Transverse colon (tissue), 4 donors: Measurements from ENCODE around the gene MGAT5B. TPM values are rescaled to one million over a fixed set of nuclear protein-coding genes. Genes with fewer than 3 reads are reported as not detected.

Experiments
- DNase-seq: peaks from one replicate; pipeline ENCODE4 v3.0.0-alpha.2; 2019
- H3K27ac ChIP-seq, 4 donors: fragments of 200-600 bp; sonication (generic); 2 replicates each; pipeline ENCODE4 v1.5.1; 2016 to 2018; ENCODE audit warnings: inconsistent platforms in 4 of 4
- H3K27me3 ChIP-seq: fragments of 200-600 bp; sonication (generic); 2 replicates; pipeline ENCODE4 v1.5.1; 2017; ENCODE audit warnings: inconsistent platforms
- H3K36me3 ChIP-seq, 4 donors: fragments of 200-600 bp; sonication (generic); 2 replicates each; pipeline ENCODE4 v1.5.1; 2017 to 2019; ENCODE audit warnings: inconsistent platforms in 4 of 4
- H3K4me1 ChIP-seq, 4 donors: fragments of 200-600 bp; sonication (generic); 2 replicates each; pipeline ENCODE4 v1.5.1; 2017 to 2020; ENCODE audit warnings: inconsistent platforms in 4 of 4
- H3K4me3 ChIP-seq, 4 donors: fragments of 200-600 bp; sonication (generic); 1 replicate in 1 of 4; 2 replicates in 3 of 4; pipeline versions ENCODE4 v1.5.1 to v1.6.1; 2017 to 2019; ENCODE audit warnings: inconsistent platforms in 4 of 4
- H3K9me3 ChIP-seq, 2 donors: fragments of 200-600 bp; sonication (generic); 2 replicates each; pipeline ENCODE4 v1.5.1; 2017 to 2019; ENCODE audit warnings: inconsistent platforms in 2 of 2
- CTCF ChIP-seq, 5 experiments: fragments of 200-600 bp in 3 of 5; fragments of 450-650 bp in 2 of 5; sonication (generic) in 3 of 5; IDR thresholded peaks; 1 replicate in 2 of 5; 2 replicates in 3 of 5; pipeline ENCODE4 v1.5.1; 2016 to 2017; ENCODE audit warnings: antibody characterized with exemption in 5 of 5, inconsistent platforms in 3 of 5, mild to moderate bottlenecking in 2 of 5, moderate library complexity in 1 of 5
- EP300 ChIP-seq: sonication (generic); formaldehyde crosslinking; IDR thresholded peaks from one replicate; pipeline ENCODE4 v1.6.1; 2017; ENCODE audit warnings: antibody characterized with exemption, low read depth
- POLR2A ChIP-seq: fragments of 450-650 bp; IDR thresholded peaks from one replicate; pipeline ENCODE4 v1.6.1; 2016; ENCODE audit warnings: antibody characterized with exemption, mild to moderate bottlenecking, moderate library complexity
- POLR2AphosphoS5 ChIP-seq, 3 donors: sonication (generic); formaldehyde crosslinking; IDR thresholded peaks; one replicate each; pipeline ENCODE4 v1.6.1; 2016; ENCODE audit warnings: antibody characterized with exemption in 3 of 3
- WGBS, 2 donors: methylation state at CpG; one replicate each; pipeline ENCODE4 v1.1.5; 2018; ENCODE audit warnings: low coverage in 1 of 2; 5-methylcytosine and 5-hydroxymethylcytosine counted together
- in situ Hi-C, 4 donors: fragments of 200-750 bp; cut with MboI; loops; one replicate each; pipeline versions ENCODE4 v1.15.0 to v1.15.1; 2017; ENCODE audit warnings: low sequenced_read_pairs in 3 of 4, low pct_ligation_motif_present in 1 of 4, low pct_unique_long_range_greater_than_20kb in 1 of 4
- intact Hi-C: fragments of 100-400 bp; cut with DNase I; formaldehyde crosslinking; loops from one replicate; pipeline ENCODE4 v1.15.1; 2023; ENCODE audit warnings: low total_unique reads
- total RNA-seq, 4 donors: library from RNA; depleted of rRNA; stranded (reverse); fragments of >200 nt; gene quantifications; one replicate each; pipeline ENCODE4 v1.1.0, GENCODE V29; 2016

Gene MGAT5B
- total RNA-seq, 4 donors from 2014 or later, result not detected

GRCh38 chr17:76981545-76982295, 113.5 kb downstream of the MGAT5B start:
- intact Hi-C loops, result no loop called here
- Histone ChIP-seq H3K4me1 (no peaks in the 10 kb centered on the region), H3K36me3 (no peaks in the 10 kb centered on the region), H3K4me3 (no peak overlapping the region), H3K27ac (no peak overlapping the region), H3K27me3 (peaks cover 22% of the 10 kb centered on the region), H3K9me3 (no peaks in the 10 kb centered on the region)
- in situ Hi-C loops, result no loop called here
- no peak for TF ChIP-seq POLR2A
- no peak for TF ChIP-seq CTCF (IDR thresholded peaks at IDR 0.05)
- TF ChIP-seq POLR2AphosphoS5 (IDR thresholded peaks at IDR 0.05), result no peak
- TF ChIP-seq EP300, result no peak
- no peak for DNase-seq
- WGBS, 2 donors, result 82 to 94% methylated on average over 5 to 15 of the region's 15 CpGs

GRCh38 chr17:76982408-76983074, 114.3 kb downstream of the MGAT5B start:
- TF ChIP-seq POLR2AphosphoS5 (IDR thresholded peaks at IDR 0.05), result no peak
- TF ChIP-seq EP300, result no peak
- TF ChIP-seq CTCF (IDR thresholded peaks at IDR 0.05), result no peak
- TF ChIP-seq POLR2A, result no peak
- no peak for DNase-seq
- Histone ChIP-seq H3K4me3 (no peak overlapping the region), H3K27me3 (peaks cover 22% of the 10 kb centered on the region), H3K36me3 (no peaks in the 10 kb centered on the region), H3K27ac (no peak overlapping the region), H3K4me1 (no peaks in the 10 kb centered on the region), H3K9me3 (no peaks in the 10 kb centered on the region)
- WGBS, 2 donors, result 71 to 88% methylated on average over 3 to 10 of the region's 10 CpGs
- in situ Hi-C loops, result no loop called here
- intact Hi-C loops, result no loop called here

- Histone ChIP-seq H3K27ac (no peak overlapping the region), H3K4me3 (no peak overlapping the region), H3K9me3 (no peaks in the 10 kb centered on the region), H3K27me3 (peaks cover 22% of the 10 kb centered on the region), H3K4me1 (no peaks in the 10 kb centered on the region), H3K36me3 (no peaks in the 10 kb centered on the region)
- intact Hi-C loops, result no loop called here
- no peak for DNase-seq
- 0 to 40% methylated on average over 1 to 16 of the region's 17 CpGs for WGBS, 2 donors
- TF ChIP-seq POLR2A, result no peak
- no peak for TF ChIP-seq POLR2AphosphoS5 (IDR thresholded peaks at IDR 0.05)
- no peak for TF ChIP-seq EP300
- in situ Hi-C loops, result no loop called here
Measured at GRCh38 chr17:76983075-76983775, 115.0 kb downstream of the MGAT5B start.

GRCh38 chr17:76986365-76986764, 118.2 kb downstream of the MGAT5B start:
- H3K4me1 ChIP-seq, result no peaks in the 10 kb centered on the region
- no peak overlapping the region for H3K27ac ChIP-seq
- peaks cover 22% of the 10 kb centered on the region for H3K27me3 ChIP-seq
- in situ Hi-C loops, result no loop called here
- DNase-seq, result no peak
- no peaks in the 10 kb centered on the region for H3K9me3 ChIP-seq
- H3K36me3 ChIP-seq, result no peaks in the 10 kb centered on the region
- intact Hi-C loops, result no loop called here
- WGBS, 2 donors, result 77% methylated on average over 8 of the region's 8 CpGs; no CpG with 5 or more reads in 1 of the 2 donors
- no peak for TF ChIP-seq POLR2A
- TF ChIP-seq POLR2AphosphoS5 (IDR thresholded peaks at IDR 0.05), result no peak
- TF ChIP-seq CTCF (IDR thresholded peaks at IDR 0.05), result no peak
- TF ChIP-seq EP300, result no peak
- H3K4me3 ChIP-seq, result no peak overlapping the region
